ENCODE results near the gene KRTAP5-8. TPM values are rescaled to one million over a fixed set of nuclear protein-coding genes. Genes with fewer than 3 reads are reported as not detected.
"Not testable (repeated sequence)": the region's sequence is repeated elsewhere in the genome, so short reads cannot be mapped to it uniquely, and the experiment has no call there.

The KRTAP5-8 gene
- total RNA-seq, 2 experiments from 2014 or later, result not detected

DNA sequence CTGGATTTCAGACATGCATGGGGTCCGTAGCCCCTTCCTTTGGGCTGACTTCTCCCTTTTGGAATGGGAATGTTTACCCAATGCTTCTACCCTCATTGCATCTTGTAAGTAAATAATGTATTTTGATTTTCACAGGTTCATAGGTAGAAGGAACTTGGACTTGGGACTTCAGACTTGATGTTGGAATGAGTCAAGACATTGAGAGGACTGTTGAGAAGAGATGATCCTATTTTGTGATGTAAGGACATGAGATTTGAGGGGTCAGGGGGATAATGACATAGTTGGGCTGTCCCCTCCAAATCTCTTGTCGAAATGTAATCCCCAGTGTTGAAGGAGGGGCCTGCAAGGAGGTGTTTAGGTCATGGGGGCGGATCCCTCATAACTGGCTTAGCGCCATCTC, 26.6 kb downstream of the KRTAP5-8 start:
- no peak for ATAC-seq
- no peaks in the 10 kb centered on the region for H3K4me1 Mint-ChIP-seq (ENCODE audit: low read depth)
- no peak overlapping the region for H3K27ac Mint-ChIP-seq
- DNase-seq, result no peak
- intact Hi-C loops (cut with micrococcal nuclease), result no loop called here
- H3K4me3 Mint-ChIP-seq, result no peak overlapping the region
- peaks cover 33% of the 10 kb centered on the region for H3K27me3 Mint-ChIP-seq
- CTCF ChIA-PET, result interaction anchor here (0.7 kb wide), 1 partner anchor 15 kb away, joined by 3 read pairs; no protein-coding TSS in a partner anchor
- POLR2A ChIA-PET, result no interaction called here
- no peaks in the 10 kb centered on the region for H3K36me3 Mint-ChIP-seq (ENCODE audit: low read depth)
- H3K9me3 Mint-ChIP-seq, result no peaks in the 10 kb centered on the region
- TF ChIP-seq, protein P1, sequence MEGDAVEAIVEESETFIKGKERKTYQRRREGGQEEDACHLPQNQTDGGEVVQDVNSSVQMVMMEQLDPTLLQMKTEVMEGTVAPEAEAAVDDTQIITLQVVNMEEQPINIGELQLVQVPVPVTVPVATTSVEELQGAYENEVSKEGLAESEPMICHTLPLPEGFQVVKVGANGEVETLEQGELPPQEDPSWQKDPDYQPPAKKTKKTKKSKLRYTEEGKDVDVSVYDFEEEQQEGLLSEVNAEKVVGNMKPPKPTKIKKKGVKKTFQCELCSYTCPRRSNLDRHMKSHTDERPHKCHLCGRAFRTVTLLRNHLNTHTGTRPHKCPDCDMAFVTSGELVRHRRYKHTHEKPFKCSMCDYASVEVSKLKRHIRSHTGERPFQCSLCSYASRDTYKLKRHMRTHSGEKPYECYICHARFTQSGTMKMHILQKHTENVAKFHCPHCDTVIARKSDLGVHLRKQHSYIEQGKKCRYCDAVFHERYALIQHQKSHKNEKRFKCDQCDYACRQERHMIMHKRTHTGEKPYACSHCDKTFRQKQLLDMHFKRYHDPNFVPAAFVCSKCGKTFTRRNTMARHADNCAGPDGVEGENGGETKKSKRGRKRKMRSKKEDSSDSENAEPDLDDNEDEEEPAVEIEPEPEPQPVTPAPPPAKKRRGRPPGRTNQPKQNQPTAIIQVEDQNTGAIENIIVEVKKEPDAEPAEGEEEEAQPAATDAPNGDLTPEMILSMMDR (IDR thresholded peaks at IDR 0.05), result no peak

DNA sequence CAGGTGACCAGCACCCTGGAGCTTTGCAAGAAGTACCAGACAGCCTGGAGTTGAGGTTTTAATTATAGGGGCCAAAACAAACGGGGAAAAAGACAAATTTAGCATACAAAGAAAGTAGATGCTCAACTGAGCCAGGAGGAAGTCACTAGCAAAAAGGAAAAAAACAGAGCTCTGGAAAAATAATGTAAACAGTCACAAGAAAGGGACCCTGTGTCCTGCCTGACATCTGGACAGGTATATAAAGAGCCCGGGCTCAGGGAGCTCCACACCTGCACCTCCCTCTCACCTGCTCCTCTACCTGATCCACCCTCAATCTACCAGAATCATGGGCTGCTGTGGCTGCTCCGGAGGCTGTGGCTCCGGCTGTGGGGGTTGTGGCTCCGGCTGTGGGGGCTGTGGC, 27.4 kb downstream of the KRTAP5-8 start, which contains the start of gene KRTAP5-10:
Gene KRTAP5-10, plus strand, starts transcription at position 301 of the 400 bp plus-strand sequence. Its CDS starts 25 bp downstream, at position 326.
- Mint-ChIP-seq H3K9me3 (no peaks in the 10 kb centered on the region), H3K4me3 (no peak within 1 kb of the TSS), H3K36me3 (ENCODE audit: low read depth) (no peaks in the 10 kb centered on the region), H3K27me3 (peaks cover 33% of the 10 kb centered on the region), H3K4me1 (ENCODE audit: low read depth) (no peaks in the 10 kb centered on the region), H3K27ac (no peak within 1 kb of the TSS)
- DNase-seq (no peak), ATAC-seq (no peak)
- CTCF ChIA-PET, result interaction anchor here (0.7 kb wide), 1 partner anchor 16 kb away, joined by 3 read pairs; no protein-coding TSS in a partner anchor
- TF ChIP-seq, protein P1 (IDR thresholded peaks at IDR 0.05), result no peak
- POLR2A ChIA-PET, result no interaction called here
- intact Hi-C loops (cut with micrococcal nuclease), result no loop called here

DNA sequence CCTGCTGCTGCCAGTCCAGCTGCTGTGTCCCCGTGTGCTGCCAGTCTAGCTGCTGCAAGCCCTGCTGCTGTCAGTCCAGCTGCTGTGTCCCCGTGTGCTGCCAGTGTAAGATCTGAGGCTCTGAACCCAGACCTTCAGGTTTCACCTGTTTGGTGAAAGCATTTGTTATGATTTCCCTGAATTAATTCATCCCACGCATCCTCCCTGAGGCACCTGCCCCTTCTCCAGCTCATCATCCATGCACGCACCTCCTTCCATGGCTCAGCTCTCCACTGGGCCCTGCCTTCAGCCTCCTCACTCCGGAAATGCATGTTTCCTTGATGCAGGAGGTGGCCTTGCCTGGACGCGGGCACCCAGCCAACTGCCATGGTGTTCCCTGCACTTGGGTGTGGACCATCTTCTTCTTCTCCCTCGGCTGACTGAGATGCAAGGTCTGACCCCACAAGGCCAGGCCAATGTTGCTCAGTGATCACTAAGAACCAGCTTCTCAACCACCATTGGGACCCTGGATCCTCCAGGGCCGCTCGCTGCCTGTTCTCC, 28.3 kb downstream of the KRTAP5-8 start:
- POLR2A ChIA-PET, result no interaction called here

DNA sequence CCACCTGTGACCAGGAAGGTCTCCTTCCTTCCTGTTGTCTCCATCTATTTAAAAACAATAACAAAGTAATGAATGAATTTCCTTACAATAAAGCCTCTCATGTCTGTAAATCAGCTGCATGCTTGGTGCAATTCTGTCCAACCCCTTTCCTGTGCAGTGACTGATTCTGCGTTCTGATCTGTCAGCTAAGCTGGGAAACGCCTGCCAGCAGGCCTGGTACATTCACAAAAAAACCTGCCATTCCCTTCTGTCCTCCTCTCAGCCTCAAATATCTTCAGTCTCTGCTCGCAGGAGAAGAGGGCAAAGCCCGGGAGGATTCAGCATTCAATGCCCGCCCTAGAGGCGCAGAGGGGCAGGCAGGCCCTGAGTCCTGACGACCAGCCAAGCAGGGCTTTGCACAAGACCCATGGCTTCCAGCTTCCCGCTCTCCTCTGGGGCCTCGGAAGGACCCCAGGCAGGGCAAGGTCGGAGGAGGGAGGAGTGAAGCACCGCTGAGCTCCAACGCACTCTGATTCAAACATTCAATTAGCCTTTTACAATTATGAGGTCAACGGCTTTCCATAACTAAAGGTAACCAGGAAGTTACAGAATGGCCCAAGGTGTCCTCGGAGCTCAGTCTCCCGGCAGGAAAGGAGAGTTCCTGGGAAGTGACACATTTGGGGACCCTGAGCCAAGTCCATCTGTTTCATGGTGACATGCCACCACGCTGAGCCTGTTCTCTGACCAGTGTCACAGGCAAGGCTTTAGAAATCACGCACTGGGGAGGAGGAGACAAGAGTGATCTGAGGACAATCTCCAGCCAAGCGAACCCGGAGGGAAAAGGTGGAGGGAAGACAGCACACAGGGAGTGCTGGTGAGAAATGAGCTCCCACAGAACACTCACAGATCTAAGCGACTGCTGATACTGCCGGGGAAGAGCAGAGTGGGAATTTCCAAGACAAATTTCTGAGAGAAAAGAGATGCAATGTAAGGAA, 29.1 kb downstream of the KRTAP5-8 start:
- H3K36me3 Mint-ChIP-seq (ENCODE audit: low read depth); ATAC-seq; intact Hi-C loops (cut with micrococcal nuclease); CTCF ChIA-PET; DNase-seq; H3K9me3 Mint-ChIP-seq; H3K27ac Mint-ChIP-seq; H3K4me3 Mint-ChIP-seq; H3K4me1 Mint-ChIP-seq (ENCODE audit: low read depth); POLR2A ChIA-PET: not testable (repeated sequence)
- H3K27me3 Mint-ChIP-seq, result peaks cover 26% of the 10 kb centered on the region

More for the DNA sequence above, 28.3 kb downstream of the KRTAP5-8 start:
- ATAC-seq (no peak), DNase-seq (no peak)
- TF ChIP-seq, protein P1 (IDR thresholded peaks at IDR 0.05), result no peak
- Mint-ChIP-seq H3K27me3 (peaks cover 31% of the 10 kb centered on the region), H3K4me3 (no peak overlapping the region), H3K4me1 (ENCODE audit: low read depth) (no peaks in the 10 kb centered on the region), H3K27ac (no peak overlapping the region), H3K9me3 (no peaks in the 10 kb centered on the region), H3K36me3 (ENCODE audit: low read depth) (no peaks in the 10 kb centered on the region)
- CTCF ChIA-PET, result no interaction called here
- intact Hi-C loops (cut with micrococcal nuclease), result no loop called here

DNA sequence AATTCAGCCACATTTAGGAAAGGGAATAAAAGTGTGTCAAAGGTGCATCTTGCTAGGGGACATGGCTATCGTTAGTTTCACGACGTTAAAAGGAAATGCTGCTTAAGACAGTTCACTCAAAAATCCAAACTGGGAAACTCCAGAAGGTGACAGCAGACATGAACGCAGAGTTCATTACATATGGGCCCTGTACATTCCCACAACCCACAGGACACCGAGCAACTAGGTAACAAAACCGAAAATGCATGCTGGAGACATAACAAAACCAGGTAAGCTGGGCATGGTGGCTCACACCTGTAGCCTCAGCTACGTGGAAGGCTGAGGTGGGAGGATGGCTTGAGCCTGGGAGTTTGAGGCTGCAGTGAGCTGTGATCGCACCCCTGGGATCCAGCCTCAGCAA, 29.8 kb downstream of the KRTAP5-8 start:
- H3K9me3 Mint-ChIP-seq; CTCF ChIA-PET; H3K4me1 Mint-ChIP-seq (ENCODE audit: low read depth); H3K36me3 Mint-ChIP-seq (ENCODE audit: low read depth); DNase-seq; H3K4me3 Mint-ChIP-seq; ATAC-seq; POLR2A ChIA-PET; H3K27ac Mint-ChIP-seq; intact Hi-C loops (cut with micrococcal nuclease): not testable (repeated sequence)
- H3K27me3 Mint-ChIP-seq, result peaks cover 26% of the 10 kb centered on the region

Measured in activated CD8-positive, alpha-beta T cell treated with anti-CD3 and anti-CD28 coated beads for 36 hours (primary cell).